AG08395 (cell line): ENCODE data around the gene KRT24.
"Not testable (repeated sequence)": the region's sequence is repeated elsewhere in the genome, so short reads cannot be mapped to it uniquely, and the experiment has no call there.

ENCODE experiments used
- DNase-seq: peaks from one replicate; pipeline ENCODE4 v3.0.0; 2012; ENCODE audit warnings: mixed read lengths, low spot score

Gene KRT24

DNA sequence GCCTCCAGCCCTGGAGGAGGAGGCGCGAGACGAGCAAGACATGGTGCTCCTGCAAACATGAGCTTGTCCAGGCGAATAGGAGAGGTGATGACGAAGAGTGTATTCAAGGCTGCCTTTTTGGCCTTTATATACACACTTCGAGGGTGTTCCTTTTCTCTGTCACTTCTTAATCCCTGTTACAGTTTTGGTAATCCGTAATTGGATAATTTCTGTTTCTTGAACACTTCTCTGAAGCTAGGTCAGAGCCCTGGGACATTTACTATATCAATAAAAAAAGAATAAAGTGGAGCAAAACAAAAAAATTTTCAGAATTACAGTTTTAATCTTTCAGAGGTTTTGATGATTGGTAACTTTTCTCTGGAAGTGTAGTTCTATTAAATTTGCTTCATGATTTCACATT lies at the start of gene KRT24:
KRT24 (minus strand) TSS at position 101 of the 400 bp plus-strand sequence; CDS start at position 42, 59 bp downstream.
- no peak for DNase-seq

DNA sequence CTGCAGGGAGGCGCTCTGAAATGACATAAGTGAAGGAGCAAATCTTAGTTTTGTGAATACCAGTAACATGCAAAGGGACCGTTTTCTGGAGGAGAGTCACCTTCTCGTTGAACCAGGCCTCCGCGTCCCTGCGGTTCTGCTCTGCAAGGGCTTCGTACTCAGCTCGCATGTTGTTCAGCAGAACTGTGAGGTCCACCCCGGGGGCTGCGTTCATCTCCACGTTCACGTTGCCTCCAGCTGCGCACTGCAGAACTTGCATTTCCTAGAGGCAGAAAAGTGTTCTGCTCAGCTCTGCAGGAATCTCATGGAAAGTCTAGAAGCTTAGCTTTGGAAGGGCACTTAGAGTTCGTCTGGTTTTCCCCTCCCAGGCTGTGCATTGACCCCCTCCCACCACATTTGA lies 47.5 kb upstream of the KRT24 start:
- no peak for DNase-seq

DNA sequence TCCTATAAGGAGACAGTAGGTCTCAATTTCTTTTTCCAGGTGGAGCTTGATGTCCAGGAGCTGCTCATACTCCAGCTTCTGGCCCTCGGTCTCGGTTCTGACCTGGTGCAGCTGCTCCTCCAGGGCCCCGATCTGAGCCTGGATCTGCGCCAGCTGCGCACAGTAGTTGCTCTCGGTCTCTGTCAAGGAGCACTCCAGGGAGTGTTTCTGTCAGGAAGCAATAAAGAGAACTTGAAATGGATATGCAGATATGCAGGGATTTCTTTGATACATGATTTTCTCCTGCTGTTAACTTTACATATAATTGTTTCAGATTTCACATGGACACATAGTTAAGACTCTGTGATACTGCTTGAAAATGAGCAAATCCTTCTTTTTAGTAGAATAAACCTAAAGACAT lies 46.8 kb upstream of the KRT24 start:
- DNase-seq, result no peak

DNA sequence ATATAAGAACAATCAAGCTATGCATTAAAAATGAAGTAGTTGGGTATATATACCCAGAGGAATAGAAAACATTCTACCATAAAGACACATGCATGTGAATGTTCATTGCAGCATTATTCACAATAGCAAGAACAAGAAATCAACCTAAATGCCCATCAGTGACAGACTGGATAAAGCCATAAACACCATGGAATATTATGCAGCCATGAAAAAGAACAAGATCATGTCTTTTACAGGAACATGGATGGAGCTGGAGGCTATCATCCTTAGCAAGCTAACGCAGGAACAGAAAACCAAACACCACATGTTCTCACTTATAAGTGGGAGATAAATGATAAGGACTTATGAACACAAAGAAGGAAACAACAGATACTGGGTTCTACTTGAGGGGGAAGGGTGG lies 45.1 kb upstream of the KRT24 start:
- DNase-seq, result not testable (repeated sequence)

DNA sequence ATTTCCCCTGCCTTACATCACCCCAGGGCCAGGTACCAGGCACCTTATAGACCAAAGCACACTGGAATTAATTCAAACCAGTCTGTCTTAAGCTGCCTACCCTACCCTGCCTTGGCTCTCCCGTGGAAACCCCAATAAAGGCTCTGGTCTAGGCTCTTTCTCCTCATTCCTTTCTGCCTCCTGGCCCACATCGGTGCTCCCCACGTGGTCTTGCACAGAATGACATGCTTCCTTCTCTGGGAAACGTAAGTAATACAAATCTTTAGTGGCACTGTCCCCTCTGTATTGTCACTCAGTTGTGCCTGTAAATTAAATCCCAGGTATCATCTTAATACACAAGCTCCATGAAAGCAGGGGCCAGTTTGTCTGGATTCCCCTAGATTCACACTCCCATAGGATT lies 35.0 kb upstream of the KRT24 start:
- no peak for DNase-seq

DNA sequence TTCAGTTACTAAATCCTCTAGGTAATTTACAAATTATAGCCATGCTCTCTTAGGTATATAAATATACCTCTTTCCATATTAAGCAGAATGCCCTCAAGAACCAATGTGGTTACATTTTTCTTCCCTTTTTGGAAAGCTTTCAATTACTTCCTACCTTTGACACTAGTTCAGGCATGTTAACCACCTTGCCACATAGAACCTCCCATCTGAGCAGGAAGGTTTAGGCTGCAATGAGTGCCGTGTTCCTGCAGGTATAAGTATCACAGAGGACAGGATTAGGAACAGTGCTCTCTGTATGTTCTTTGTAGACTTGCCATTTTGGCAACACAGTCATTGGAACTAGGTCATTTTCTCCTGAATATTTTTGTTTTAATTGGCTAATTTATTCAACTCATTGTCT lies 31.5 kb upstream of the KRT24 start:
- DNase-seq, result no peak

DNA sequence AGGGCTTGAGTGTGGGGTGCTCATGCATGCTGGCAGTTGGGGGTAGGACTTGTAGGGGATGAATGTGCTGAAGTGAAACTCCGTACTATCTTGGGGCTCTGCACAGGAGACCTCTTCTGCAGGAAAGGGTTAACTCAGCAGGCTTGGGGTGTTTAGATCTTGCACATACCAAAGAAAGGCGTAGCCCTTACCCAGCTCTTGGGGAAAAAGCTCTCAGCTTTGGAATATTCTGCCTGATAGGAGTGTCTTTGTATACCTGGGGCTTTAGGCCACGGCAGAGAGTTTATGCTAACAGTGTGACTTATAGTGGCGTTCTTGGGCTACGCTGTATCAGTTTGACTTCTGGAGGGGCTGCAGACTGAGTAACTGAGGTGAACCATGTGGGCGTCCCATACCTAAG lies 30.5 kb upstream of the KRT24 start:
- no peak for DNase-seq

DNA sequence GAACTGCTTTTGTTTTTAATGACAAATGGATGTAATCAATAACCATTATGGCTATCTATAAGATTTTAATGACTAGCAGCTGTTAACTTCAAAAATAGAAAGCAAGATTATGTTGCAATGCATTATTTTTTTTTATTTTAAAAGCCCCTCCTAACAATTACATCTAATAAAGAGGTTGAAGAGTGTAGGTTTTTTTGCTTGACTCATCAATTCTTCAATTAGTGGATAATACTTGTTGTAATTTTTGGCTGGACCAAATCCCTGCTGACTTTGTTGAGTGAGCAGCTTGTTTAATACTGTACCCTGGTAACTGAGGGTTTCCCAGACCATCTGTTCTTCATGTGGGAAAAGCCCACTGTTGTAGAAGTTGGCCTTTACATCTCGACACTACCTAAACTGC lies 27.4 kb upstream of the KRT24 start:
- no peak for DNase-seq

DNA sequence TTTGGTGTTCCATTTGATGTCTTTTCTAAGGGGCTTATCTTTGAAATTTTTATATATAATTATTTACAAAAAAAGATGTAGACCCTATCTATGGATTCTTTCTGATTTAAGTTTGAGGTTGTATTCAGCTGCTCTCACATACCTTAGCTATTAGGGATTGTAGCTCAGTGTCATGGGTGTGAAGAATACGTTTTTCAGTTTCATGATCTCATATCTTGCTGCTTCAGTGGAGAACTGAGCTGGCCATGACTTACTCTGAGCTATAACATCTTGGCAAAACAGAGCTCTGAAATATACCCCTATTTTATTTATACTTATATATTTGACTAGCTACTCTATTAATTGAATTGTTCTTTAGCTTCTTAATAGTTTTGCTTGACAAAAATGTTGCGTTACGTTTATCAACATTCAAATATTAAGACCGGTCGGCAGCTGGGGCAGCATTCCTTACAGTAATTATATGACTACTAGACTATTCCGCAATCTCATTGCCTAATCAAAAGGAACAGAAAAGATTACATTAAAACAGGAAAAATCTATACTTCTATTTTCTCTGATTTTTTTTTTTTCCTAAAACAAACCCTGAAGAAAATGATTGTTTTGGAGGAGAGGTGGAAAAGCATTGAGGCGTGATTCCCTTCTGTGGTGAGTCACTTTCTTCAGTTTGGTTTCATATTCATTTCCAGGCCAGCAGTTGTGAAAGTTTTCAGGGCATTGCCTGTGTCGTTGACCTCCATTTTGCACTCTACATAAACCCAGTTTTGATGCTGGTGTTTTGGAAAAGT lies 24.1 kb upstream of the KRT24 start:
- DNase-seq, result peak; percentile 8

DNA sequence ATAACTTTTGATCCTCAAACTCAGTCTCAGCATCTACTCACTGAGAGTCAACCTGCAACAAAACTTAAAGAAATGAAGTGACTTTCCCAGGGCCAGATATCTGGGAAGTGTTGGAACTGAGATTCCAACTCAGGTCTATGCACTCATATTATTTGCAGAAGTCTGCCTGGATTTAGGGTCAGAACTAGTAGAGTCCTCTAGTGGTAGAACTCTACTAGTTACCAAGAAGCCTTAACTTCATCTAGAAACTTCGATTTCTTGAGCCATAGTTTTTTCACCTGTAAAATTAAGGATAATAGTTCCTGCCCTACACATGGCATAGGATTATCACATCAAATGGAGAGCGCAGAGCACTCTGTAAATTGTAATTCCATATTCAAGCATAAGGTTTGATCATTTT lies 23.4 kb upstream of the KRT24 start:
- DNase-seq, result no peak

DNA sequence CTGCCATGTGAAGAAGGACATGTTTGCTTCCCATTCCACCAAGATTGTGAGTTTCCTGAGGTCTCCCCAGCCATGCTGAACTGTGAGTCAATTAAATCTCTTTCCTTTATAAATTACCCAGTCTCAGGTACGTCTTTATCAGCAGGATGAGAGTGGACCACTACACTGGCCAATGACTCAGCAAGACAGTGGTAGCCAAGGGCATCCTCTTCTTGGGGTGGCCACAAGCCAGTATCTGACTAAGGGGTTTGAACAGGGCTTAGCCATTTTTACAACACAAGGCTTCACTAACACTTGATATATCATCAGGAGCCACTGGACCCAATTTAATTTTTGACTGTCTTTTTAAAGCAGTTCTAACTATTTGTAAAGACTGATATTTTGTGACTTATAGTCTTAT lies 21.1 kb upstream of the KRT24 start:
- no peak for DNase-seq

DNA sequence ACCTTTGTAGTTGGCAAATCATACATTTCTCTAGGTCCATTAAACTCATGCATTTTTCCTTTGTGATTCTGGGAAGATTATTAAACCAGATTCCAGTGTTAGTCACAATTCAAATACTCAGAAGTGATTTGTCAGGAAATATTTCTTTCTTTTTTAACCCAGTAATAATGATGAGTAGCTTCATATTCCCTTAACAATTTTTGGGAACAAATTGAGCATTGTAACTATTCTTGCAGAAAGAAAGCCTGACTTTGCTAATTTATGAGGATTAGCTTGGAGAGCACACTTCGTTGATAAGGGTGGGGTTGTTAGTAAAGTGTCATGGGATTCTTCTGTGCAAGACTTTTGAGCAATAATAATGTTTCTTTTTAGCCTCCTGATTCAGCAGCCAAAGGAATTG lies 18.7 kb upstream of the KRT24 start:
- no peak for DNase-seq

DNA sequence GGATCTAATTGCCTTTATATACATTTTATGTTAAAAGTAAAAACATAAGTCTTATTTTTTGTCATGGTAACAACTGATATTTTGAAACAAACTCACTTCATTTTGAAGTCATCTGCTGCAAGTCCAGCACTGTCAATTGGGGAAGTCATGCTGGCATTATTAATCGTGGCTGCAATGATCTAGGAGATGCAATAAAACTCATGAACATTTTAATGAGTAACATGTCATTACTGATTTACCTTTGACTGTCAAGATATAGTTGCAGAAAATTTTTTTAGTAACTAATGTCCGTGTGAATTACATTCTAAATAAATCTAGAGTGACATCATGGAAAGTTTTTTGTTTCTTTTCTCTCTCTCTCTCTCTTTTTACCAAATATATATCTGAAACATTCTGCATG lies 17.3 kb upstream of the KRT24 start:
- DNase-seq, result no peak

DNA sequence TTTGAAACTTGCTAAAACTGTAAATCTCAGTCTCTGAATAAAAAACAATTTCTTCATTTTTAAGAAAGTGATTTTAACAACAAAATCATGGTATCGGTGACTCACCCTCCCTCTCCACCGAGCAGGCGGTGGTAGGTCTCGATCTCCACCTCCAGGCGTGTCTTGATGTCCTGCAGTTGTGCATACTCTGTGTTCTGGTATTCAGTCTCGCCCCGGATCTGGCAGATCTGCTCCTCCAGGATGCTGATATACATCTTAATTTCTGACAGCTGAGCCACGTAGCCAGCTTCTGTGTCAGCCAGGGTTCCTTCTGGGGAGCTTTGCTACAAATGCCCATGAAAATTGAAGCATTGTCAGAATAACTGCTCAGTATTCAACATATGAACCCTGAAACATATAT lies 15.4 kb upstream of the KRT24 start:
- no peak for DNase-seq

DNA sequence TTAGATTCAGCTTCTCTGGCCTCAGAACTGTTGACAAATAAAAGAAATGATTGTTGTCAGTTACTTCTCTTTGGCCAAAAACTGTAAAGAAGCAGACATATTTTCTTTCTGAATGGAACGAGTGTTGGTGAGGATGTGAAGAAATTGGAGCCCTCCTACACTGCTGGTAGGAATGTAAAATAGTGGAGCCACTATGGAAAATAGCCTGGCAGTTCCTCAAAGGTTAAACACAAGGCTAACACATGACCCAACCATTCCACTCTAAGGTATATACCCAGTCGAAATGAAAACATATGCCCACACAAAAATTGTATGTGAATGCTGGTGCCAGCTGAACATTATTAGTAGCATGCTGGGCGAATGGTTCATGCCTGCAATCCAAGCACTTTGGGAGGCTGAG lies 14.2 kb upstream of the KRT24 start:
- no peak for DNase-seq

DNA sequence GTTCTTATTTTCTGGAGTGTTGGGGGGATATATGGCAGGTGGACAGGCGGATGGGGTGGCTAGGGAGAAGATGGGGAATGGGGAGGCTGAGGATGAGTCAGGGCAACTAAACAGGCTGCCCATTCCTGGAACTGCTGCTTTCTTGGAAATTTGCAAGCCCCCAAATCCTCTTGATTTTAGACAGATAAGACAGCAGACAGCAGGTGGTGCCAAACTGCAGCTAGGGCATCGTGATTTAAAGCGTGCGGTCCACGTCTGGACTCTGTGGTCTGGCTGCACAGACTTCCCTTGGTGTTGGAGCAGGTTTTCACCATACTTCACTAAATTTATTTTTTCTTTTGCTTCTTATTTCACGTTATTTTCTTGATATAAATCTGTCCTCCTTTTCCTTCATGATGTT lies 10.9 kb upstream of the KRT24 start:
- DNase-seq, result no peak

DNA sequence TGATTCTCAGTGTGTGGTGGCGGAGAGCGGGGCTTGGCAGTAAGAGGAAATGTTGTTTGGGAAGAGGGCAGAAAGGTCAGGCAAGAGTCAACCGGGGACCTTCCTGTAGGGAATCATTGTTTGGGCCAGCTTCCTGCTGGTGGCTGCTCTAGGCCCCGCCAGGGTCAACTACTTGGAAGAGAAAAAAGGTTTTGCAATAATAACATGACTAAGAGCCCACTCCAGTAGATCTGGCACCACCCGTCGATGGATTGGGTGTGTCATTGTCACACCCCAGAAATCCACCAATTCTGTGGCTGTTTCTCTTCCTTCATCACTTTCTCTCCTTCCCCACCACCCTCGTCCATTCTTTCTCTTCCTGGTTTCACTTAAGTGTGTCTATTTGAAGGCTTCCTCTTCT lies 4.2 kb upstream of the KRT24 start:
- DNase-seq, result no peak

DNA sequence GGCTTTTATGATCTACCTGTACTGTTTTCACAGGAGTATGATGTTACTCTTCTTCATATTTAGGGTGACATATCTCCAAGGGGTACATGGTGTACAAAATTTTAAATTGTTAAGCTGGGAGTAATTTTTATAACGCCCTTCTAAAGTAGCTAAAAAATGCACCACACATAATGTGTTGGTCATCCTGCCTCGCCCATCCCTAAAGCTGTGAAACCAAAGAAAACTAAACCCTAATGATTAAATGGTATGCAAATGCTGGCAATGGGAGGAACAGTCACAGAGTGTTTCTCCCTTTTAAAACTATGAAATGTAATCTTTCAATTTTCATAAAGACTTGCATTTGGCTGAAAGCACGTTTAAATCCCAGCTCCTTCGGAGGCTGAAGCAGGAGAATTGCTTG lies 2.0 kb upstream of the KRT24 start:
- no peak for DNase-seq

DNA sequence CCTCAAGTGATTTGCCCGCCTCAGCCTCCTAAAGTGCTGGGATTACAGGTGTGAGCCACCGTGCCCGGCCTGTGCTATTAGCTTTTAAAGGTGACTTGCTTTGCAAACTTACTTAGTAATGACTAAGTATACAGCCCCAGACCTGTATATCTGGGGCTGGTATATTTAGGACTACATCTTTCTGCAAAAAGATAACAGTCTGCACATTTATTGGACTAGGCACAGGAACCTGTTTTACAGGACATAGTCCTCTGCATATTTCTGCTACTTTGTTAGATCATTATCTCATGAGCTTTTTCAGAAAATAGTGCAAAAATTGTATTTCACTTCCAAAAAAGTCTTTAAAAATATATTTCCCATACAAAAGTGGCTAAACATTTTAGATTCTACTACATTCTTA lies 1.3 kb downstream of the KRT24 start:
- no peak for DNase-seq

DNA sequence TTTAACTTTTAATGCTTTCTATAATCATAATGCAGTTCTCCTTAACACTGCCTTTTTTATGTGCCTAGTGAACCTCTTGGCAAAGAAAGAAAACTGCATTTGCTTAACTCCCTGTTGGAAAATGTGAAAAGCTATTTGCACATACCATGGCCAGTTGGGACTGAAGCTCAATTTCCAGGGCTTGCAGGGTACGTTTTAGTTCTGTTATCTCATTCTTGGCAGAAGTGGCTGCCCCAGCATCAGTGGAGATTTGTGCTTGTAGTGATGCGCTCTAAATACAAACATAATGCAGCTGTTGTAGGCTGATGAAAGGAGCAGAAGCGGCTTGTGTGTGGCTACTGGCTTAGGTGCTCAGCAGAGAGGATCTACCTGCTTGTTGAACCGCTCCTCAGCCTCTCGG lies 3.7 kb downstream of the KRT24 start:
- no peak for DNase-seq

DNA sequence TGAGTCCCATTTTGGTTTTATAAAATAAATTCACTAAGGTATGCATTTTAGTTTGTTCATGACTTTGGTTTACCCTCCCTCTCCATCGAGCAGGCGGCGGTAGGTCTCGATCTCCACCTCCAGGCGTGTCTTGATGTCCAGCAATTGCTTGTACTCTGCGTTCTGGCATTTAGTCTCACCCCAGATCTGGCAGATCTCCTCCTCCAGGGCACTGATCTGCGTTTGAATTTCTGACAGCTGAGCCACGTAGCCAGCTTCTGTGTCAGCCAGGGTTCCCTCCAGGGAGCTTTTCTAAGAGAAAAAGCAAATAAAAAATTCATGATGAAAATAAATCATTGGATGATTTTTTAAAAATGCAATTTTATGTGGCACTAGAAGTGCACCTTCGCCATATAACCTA lies 4.2 kb downstream of the KRT24 start:
- DNase-seq, result no peak

DNA sequence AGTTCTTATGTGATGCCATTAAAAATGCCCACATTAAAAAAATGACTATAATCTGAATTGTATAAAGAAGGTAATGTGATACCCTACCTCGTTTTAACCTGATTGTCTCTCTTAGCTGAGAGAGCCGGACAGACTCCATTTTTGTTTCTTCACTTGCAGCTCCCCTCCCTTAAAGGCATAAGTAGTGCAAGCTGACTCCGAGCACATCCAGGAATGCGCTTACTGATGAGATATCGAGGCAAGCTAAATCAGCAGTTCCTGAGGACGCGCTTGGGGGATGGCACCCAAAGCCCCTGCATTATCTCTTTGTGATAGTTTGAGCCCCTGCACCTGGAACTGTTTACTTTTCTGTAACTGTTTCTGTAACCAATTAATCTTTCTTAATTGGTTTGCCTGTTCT lies 6.3 kb downstream of the KRT24 start:
- DNase-seq, result no peak

DNA sequence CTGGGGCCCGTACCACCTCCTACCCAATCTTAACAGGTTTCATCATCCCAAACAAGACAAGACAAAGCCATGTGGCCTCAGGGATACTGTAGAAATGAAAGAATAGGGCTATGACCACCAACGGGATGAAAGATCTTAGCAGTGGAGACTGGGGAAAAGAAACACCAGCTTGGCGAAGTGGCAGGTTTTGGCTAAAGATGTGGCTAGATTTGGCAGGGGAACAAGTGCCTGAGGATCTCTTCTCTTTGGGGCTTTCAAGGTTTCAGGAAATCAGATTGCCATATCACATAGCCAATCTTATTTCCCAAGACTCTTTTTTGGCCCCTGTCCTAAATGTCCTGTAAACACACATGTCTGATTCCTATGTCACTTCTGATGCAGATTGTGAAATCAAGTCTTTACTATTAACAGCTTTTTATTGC lies 6.9 kb downstream of the KRT24 start:
- no peak for DNase-seq

DNA sequence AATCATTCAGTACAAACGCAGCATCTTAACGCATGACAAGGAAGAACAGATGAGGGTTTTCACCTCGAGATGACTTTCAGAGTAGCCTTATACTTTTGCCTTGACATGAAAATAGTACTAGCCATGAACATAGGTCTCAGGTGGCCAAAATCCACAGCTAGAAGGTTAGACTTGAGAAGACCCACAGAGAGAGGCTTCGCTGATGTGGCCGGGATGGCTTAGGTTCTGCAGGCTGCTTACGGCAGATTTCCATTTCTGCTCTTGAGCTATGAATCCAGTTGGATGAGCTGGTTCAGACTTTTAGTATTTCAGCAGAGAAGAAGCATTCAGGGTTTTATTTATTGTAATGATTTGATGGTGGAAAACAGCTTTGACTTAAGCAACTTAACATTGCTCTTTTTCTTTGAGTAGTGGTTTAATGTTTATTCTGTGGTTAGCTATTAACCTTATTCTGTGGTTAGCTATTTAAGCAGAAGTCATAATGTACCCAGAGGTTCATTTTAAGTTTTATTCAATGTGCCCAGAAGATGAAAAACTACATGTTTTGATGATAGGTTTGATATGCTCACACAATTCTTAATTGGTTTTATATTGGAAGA lies 7.6 kb downstream of the KRT24 start:
- DNase-seq, result no peak
